Caki2 (cell line): ENCODE measurements around the gene KCNK3. TPM values are rescaled to one million over a fixed set of nuclear protein-coding genes. Genes with fewer than 3 reads are reported as not detected.
"Not testable (repeated sequence)": the region's sequence is repeated elsewhere in the genome, so short reads cannot be mapped to it uniquely, and the experiment has no call there.

Experiments used
- DNase-seq: peaks from one replicate; pipeline ENCODE4 v3.0.0-alpha.2; 2015; ENCODE audit warnings: low read depth
- in situ Hi-C: cut with HindIII; loops from 2 replicates; pipeline ENCODE4 v1.10.0; 2016; ENCODE audit warnings: low sequenced_read_pairs, low pct_unique_long_range_greater_than_20kb, mixed read lengths
- total RNA-seq: library from RNA; depleted of rRNA; stranded (reverse); fragments of >200 nt; shearing (Covaris generic); gene quantifications from 2 replicates; pipeline ENCODE4 v1.2.3, GENCODE V29; 2014; ENCODE audit warnings: low replicate concordance

KCNK3 gene
- total RNA-seq, 1 experiment from 2014 or later = 55.4 TPM

- DNase-seq = no peak
- in situ Hi-C loops = no loop called here
These were observed 33.7 kb upstream of the KCNK3 start for GRCh38 chr2:26658691-26659346.

- in situ Hi-C loops = no loop called here
- DNase-seq = no peak
These were observed 32.1 kb upstream of the KCNK3 start for GRCh38 chr2:26660363-26660962.

GRCh38 chr2:26665296-26665695 is 27.2 kb upstream of the KCNK3 start:
- DNase-seq, in situ Hi-C loops: not testable (repeated sequence)

- DNase-seq = no peak
- in situ Hi-C loops = no loop called here
These were observed 25.9 kb upstream of the KCNK3 start for GRCh38 chr2:26666671-26667070.

GRCh38 chr2:26668041-26668440 is 24.5 kb upstream of the KCNK3 start:
- DNase-seq = no peak
- in situ Hi-C loops = no loop called here

GRCh38 chr2:26668856-26669750 is 23.4 kb upstream of the KCNK3 start:
- no peak for DNase-seq
- in situ Hi-C loops = no loop called here

GRCh38 chr2:26670171-26670570 is 22.4 kb upstream of the KCNK3 start:
- DNase-seq = no peak
- in situ Hi-C loops = no loop called here

GRCh38 chr2:26670931-26671460 is 21.5 kb upstream of the KCNK3 start:
- in situ Hi-C loops = no loop called here

GRCh38 chr2:26671691-26672090 is 20.8 kb upstream of the KCNK3 start:
- no peak for DNase-seq
- in situ Hi-C loops = no loop called here

More at GRCh38 chr2:26670931-26671460, 21.5 kb upstream of the KCNK3 start:
- DNase-seq = no peak

GRCh38 chr2:26672112-26672817 is 20.3 kb upstream of the KCNK3 start:
- DNase-seq = no peak

GRCh38 chr2:26672818-26673393 is 19.6 kb upstream of the KCNK3 start:
- no peak for DNase-seq
- in situ Hi-C loops = no loop called here

More at GRCh38 chr2:26672112-26672817, 20.3 kb upstream of the KCNK3 start:
- in situ Hi-C loops = no loop called here

GRCh38 chr2:26674002-26674751 is 18.3 kb upstream of the KCNK3 start:
- in situ Hi-C loops = no loop called here
- DNase-seq = no peak

GRCh38 chr2:26674771-26675170 is 17.8 kb upstream of the KCNK3 start:
- in situ Hi-C loops = no loop called here
- no peak for DNase-seq

- in situ Hi-C loops = no loop called here
- no peak for DNase-seq
These were observed 16.8 kb upstream of the KCNK3 start for GRCh38 chr2:26675651-26676255.

GRCh38 chr2:26678035-26678434 is 14.5 kb upstream of the KCNK3 start:
- in situ Hi-C loops = no loop called here
- DNase-seq = no peak

GRCh38 chr2:26679867-26680266 is 12.7 kb upstream of the KCNK3 start:
- no peak for DNase-seq
- in situ Hi-C loops = no loop called here

- in situ Hi-C loops = no loop called here
These were observed 10.9 kb upstream of the KCNK3 start for GRCh38 chr2:26681656-26682055.

More at GRCh38 chr2:26681656-26682055, 10.9 kb upstream of the KCNK3 start:
- DNase-seq = no peak
